ENCODE data around the gene GOLGA3.
"Not testable (repeated sequence)": the region's sequence is repeated elsewhere in the genome, so short reads cannot be mapped to it uniquely, and the experiment has no call there.

The GOLGA3 gene, protein sequence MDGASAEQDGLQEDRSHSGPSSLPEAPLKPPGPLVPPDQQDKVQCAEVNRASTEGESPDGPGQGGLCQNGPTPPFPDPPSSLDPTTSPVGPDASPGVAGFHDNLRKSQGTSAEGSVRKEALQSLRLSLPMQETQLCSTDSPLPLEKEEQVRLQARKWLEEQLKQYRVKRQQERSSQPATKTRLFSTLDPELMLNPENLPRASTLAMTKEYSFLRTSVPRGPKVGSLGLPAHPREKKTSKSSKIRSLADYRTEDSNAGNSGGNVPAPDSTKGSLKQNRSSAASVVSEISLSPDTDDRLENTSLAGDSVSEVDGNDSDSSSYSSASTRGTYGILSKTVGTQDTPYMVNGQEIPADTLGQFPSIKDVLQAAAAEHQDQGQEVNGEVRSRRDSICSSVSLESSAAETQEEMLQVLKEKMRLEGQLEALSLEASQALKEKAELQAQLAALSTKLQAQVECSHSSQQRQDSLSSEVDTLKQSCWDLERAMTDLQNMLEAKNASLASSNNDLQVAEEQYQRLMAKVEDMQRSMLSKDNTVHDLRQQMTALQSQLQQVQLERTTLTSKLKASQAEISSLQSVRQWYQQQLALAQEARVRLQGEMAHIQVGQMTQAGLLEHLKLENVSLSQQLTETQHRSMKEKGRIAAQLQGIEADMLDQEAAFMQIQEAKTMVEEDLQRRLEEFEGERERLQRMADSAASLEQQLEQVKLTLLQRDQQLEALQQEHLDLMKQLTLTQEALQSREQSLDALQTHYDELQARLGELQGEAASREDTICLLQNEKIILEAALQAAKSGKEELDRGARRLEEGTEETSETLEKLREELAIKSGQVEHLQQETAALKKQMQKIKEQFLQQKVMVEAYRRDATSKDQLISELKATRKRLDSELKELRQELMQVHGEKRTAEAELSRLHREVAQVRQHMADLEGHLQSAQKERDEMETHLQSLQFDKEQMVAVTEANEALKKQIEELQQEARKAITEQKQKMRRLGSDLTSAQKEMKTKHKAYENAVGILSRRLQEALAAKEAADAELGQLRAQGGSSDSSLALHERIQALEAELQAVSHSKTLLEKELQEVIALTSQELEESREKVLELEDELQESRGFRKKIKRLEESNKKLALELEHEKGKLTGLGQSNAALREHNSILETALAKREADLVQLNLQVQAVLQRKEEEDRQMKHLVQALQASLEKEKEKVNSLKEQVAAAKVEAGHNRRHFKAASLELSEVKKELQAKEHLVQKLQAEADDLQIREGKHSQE (N-terminal part only)

DNA sequence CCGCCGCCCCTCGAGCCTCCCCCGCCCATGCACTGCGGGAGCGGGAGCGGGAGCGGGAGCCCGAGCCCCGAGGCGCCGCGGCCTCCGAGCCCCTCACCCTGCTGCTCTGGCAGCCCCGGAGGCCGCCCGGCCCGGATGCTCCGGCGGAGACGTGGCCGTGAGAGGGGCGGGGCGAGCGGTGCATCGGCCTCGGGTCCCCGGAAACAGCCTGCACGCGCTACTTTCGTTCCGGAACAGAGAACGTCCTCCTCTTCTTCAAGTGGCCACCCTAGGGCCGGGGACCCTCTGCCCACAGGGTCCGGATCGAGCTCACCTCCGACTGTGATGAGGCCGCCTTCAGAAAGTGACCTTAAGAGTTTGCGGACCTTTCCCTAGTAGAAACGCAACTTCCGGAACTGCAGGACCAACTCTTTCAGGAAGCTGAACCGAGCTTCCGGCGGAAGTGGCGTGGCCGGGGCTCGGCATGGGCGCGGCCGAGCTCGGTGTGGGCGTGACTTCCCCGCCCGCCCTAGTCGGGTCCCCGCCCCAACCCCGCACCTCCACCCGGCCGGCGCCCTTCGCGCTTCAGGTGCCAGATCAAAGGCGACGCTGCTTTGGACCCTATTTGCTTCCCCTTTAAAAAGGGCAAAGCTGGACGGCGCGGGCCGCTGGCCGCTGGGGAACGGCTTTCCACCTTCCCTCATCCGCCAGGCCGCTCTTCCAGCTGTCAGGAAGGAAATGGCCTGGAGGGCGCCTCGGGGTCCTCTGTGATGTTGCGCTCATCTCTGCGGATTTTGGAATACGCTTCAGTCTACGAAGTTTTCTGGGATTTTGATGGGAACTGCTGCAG, at the start of gene GOLGA3:
Gene GOLGA3, minus strand, starts transcription at position 164 of the 829 bp plus-strand sequence. CDS start 6,741 bp downstream, outside the sequence.
- DNase-seq (ENCODE audit: low read depth in 4 of 4, low spot score in 1 of 4) = peak; percentile 89 to 94 (median 93)

DNA sequence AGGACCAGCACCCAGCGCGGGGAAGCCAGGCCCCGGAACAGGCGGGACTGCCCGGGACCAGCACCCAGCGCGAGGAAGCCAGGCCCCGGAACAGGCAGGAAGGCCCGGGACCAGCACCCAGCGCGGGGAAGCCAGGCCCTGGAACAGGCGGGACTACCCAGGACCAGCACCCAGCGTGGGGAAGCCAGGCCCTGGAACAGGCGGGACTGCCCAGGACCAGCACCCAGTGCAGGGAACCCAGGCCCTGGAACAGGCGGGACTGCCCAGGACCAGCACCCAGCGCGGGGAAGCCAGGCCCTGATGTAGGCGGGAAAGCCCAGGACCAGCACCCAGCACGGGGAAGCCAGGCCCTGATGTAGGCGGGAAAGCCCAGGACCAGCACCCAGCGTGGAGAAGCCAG, 46.0 kb upstream of the GOLGA3 start:
- DNase-seq (ENCODE audit: low read depth in 4 of 4, low spot score in 1 of 4) = not testable (repeated sequence)

DNA sequence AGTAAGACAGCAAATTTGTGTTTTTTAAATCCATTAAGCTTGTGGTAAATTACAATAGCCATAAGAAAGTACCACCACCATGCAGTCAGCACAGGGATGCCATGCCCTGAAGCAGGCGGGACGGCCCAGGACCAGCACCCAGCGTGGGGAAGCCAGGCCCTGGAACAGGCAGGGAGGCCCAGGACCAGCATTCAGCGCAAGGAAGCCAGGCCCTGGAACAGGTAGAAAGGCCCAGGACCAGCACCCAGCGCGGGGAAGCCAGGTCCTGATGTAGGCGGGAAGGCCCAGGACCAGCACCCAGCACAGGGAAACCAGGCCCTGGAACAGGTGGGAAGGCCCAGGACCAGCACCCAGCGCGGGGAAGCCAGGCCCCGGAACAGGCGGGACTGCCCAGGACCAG, 45.5 kb upstream of the GOLGA3 start:
- no peak for DNase-seq (ENCODE audit: low read depth in 4 of 4, low spot score in 1 of 4)

DNA sequence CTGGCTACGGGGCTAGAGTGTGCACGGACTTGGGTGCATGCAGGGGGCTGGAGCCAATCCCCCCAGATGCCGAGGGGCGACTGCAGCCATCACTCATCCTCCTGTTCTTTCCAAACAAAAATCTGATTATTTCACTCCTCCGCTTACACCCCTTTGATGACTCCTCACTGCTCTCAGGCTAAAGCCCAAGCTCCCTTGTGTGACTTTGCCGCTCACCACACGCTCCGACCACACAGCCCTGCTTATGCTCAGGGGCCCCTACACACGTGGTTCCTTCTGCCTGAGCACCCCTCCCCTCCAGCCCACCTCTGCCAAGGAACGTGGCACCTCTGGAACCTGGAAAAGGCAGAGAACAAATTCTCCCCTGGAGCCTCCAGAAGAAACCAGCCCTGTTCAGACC, 45.1 kb upstream of the GOLGA3 start:
- no peak for DNase-seq (ENCODE audit: low read depth in 4 of 4, low spot score in 1 of 4)

DNA sequence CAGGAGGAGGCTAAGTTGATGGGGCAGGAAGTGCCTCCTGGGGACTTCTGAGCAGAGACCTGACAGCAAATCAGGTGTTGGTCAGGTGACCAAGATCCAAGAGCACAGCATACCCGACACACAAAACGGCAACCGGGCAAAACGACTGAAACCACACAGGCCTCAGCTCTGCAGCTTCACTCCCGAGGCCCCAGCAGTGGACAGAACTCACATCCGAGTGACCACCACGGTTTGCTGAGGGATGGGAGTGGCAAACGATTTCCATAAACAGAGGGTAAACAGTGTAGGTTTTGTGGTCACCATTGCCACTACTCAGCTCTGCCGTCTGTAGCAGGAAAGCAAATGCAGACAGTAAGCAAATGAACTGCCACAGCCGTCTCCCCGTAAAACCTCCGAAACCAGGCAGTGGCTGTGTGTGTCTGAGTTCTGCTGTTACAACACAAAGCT, 44.3 kb upstream of the GOLGA3 start:
- DNase-seq (ENCODE audit: low read depth in 4 of 4, low spot score in 1 of 4) = no peak

DNA sequence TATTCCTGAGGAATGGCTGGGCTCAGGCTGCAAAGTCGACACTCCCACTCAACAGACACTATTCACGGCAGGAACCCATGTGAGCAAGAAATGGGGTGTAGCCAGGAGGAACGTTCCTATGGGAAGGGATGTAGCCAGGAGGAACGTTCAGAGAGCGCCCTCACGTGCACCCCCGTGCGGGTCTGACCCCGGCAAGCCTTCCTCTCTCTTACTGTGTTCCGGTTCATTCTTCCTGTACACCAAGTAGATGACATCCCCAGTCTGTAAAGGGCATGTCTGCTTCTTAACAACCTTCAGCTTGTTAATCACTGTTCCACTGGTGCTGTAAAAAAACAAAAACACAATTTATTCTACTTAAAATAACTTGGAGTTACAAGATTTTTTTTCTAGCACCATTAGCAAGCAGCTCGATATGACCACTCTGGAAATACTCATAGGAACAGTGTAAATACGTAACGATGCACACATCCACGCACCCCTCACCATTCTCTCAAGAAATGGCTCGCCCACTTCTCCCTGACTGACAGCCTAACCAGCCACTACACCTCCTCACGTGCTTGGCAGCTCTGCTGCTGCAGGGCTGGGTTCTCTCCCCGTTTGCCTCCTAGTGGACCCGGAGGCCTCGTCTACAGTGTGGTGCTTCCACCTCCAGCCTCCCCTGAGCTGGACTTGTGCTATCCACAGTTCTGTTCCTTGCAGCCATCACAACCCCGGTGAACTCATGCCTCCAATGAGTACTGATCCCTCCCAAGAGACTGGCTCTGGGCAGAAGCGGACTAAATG, 43.6 kb upstream of the GOLGA3 start:
- DNase-seq (ENCODE audit: low read depth in 4 of 4, low spot score in 1 of 4) = no peak

DNA sequence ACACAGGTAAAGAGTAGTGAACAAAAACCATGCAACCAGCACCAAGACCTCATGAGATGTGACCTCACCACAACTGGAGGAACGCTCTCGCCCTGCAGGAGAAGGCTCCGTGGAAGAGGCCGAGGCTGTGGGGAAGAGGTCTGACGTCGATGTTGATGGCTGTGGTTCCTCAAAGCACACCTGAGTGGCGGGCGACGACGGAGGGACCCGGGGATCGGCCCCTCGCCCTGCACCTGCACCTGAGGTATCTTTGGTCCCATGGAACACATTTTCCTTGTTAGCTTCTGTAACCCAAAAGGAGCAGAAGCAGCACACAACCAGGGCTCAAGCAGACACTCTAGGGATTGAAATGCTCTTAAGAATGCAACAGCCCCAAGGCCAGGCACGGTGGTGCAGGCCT, 40.9 kb upstream of the GOLGA3 start:
- no peak for DNase-seq (ENCODE audit: low read depth in 4 of 4, low spot score in 1 of 4)

DNA sequence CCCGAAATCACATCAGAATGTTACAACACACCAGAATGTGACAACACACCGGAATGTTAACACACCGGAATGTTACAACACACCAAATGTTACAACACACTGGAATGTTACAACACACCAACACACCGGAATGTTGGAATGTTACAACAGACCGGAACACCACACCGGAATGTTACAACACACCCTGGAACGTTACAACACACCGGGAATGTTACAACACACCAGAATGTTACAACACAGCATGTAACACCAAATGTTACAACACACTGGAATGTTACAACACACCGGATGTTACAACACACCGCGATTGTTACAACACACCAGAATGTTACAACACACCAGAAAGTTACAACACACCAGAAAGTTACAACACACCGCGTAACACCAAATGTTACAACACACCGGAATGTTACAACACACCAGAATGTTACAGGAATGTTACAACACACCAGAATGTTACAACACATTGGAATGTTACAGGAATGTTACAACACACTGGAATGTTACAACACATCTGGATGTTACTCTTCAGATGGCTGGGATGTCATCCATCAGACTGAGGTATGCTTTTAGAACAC, 37.7 kb upstream of the GOLGA3 start:
- no peak for DNase-seq (ENCODE audit: low read depth in 4 of 4, low spot score in 1 of 4)

DNA sequence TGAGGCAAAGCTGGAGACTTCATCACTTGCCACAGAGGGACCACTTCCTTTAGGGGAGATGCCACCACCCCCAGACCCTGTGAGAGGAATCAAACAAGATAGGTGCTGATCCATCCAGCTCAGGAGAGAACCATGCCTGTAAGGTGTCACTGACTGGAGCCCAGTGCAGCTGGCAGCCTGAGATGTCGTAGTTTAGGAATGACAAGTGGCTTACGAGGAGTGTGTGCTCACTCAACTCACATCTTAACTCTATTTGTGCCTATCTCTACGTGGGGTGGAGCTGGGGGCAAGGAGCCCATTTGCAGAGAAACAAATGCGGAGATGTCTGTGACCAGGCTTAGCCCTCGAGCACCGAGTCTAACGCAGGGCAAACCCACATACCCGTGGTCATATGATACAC, 32.9 kb upstream of the GOLGA3 start:
- DNase-seq (ENCODE audit: low read depth in 4 of 4, low spot score in 1 of 4) = no peak

DNA sequence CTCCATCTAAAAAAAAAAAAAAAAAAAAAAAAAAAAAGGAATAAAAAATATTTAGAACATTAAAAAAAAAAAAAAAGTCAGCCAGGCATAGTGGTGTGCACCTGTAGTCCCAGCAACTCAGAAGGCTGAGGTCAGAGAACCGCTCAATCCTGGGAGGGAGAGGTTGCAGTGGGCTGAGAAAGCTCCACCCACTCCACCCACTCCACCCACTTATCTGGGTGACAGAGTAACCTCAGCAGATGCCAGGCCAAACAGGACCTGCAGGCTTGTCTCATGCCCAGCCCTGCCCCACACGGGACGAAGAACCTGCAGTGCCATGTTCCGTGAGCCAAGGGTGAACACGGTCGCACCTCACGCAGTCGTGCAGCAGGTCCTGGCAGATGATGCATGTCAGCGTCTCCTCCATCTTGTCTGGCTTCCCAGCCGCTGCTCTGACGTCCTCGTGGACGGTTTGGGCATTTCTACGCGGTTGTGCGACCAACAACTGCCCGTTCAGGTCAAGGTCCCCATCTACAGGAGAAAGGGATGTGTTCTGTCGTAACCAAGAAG, 30.1 kb upstream of the GOLGA3 start:
- no peak for DNase-seq (ENCODE audit: low read depth in 4 of 4, low spot score in 1 of 4)

DNA sequence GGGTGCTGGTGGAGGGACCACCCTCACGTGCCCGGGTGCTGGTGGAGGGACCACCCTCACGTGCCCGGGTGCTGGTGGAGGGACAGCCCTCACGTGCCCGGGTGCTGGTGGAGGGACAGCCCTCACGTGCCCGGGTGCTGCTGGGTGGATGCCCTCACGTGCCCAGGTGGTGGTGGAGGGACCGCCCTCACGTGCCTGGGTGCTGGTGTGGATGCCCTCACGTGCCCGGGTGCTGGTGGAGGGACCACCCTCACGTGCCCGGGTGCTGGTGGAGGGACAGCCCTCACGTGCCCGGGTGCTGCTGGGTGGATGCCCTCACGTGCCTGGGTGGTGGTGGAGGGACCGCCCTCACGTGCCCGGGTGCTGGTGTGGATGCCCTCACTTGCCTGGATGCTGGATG, 28.4 kb upstream of the GOLGA3 start:
- not testable (repeated sequence) for DNase-seq (ENCODE audit: low read depth in 4 of 4, low spot score in 1 of 4)

DNA sequence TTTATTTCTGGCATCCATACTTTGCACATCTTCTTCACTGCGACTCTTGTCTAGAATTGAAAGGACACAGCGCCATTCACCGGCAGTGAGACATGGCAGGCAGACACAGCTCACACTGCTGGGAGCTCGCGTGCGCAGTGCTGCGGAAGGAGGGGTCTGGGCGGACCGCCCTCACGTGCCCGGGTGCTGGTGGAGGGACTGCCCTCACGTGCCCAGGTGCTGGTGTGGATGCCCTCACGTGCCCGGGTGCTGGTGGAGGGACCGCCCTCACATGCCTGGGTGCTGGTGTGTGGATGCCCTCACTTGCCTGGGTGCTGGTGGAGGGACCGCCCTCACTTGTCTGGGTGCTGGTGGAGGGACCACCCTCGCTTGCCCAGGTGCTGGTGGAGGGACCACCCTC, 27.9 kb upstream of the GOLGA3 start:
- DNase-seq (ENCODE audit: low read depth in 4 of 4, low spot score in 1 of 4) = no peak

DNA sequence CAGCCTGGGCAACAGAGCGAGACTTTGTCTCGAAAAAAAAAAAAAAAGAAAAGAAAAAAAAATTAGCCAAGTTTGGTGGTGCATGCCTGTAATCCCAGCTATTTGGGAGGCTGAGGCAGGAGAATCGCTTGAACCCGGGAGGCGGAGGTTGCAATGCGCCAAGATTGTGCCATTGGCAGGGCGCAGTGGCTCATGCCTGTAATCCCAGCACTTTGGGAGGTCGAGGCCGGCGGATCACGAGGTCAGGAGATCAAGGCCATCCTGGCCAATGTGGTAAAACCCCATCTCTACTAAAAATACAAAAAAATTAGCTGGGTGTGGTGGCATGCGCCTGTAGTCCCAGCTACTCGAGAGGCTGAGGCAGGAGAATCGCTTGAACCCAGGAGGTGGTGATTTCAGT, 26.5 kb upstream of the GOLGA3 start:
- DNase-seq (ENCODE audit: low read depth in 4 of 4, low spot score in 1 of 4) = not testable (repeated sequence)

DNA sequence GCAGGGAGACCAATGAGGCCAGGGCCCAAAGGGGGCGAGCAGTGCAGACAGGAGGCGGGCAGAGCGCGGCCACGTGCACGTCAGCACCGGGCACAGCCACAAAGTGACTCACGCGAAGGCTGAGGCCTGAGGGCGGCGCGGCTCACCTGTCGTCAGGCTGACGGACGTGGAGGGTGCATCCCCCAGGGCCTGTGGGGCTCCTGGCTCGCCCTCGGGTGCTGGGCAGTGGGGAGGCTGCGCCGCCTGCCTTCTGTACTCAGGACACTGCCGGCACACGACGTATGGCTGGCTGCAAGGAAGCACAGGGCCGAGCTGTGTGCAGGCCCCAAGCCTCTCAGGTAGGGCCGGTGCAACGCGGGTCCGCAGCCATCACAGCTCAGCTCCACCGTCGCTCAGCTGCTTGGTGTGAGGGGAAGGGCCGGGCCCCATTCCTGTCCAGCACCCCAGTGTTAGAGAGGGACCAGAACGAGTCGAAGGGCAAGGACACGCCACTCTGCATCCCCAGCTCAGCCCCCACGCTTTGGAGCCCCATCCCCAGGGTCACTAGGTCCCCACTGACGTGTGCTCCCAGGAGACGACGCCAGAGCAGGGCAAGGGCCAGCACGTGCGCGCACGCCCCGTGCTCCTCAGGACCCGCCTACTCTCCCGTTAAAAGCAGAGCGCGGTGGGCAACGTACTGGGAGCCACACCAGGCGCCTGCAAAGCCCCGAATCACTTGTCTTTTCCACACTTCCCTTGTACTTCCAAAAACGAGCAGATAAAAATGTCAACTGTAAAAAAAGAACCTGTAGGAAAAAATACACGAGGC, 24.8 kb upstream of the GOLGA3 start:
- no peak for DNase-seq (ENCODE audit: low read depth in 4 of 4, low spot score in 1 of 4)

DNA sequence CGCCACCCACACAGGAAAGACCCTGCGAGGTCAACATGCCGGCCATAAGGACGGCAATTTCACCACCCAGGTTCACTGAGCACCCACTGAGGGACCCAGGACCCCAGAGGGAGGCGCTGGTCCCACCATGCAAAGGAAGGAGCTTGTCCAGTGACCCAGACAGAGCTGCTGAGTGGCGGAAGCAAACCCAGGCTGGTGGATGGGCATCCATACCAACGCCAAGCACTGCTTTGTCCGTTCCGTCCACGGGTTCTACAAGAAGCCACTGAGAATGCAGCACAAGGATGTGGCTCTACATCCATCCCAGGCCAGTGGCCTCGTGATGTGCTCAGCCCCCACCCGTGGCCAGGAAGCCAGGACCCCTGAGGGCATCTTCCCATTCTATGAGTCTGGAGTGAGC, 23.8 kb upstream of the GOLGA3 start:
- no peak for DNase-seq (ENCODE audit: low read depth in 4 of 4, low spot score in 1 of 4)

DNA sequence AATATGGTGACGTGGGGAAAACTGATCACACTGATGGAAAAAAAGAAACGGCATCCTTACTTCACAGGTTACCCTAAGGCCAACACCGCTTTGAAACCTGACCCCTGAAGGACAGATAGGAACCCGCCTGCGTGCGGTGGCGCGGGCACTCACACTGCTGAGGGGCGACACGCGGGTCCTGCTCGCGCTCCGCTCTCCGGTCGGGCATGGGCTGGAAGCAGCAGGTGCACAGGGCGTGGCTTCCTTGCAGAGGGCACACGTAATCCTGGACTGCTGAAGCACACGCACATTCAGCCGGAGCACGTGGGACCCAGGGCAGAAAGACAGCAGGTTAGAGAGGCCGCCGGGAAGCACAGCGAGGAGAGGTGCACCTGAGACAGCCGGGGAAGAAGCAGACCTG, 22.8 kb upstream of the GOLGA3 start:
- DNase-seq (ENCODE audit: low read depth in 4 of 4, low spot score in 1 of 4) = no peak

DNA sequence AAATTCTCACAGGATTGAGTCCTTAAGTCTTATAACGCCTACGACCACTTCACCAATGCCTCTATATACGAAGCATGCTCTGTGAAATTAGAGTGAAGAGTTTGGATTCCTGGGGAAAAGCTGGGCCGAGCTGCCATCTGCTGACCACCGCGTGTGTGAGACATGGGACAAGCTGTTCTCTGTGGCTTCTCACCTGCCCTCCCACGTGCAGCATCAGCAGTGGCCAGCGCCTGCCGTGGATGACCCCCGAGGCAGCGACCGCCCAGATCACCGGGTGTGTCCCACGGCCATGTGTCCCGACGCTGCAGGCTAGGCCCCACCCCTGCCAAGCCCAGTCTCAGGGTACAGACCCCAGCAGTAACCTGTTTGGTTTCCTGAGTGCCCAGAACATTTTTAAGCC, 21.6 kb upstream of the GOLGA3 start:
- DNase-seq (ENCODE audit: low read depth in 4 of 4, low spot score in 1 of 4) = no peak

DNA sequence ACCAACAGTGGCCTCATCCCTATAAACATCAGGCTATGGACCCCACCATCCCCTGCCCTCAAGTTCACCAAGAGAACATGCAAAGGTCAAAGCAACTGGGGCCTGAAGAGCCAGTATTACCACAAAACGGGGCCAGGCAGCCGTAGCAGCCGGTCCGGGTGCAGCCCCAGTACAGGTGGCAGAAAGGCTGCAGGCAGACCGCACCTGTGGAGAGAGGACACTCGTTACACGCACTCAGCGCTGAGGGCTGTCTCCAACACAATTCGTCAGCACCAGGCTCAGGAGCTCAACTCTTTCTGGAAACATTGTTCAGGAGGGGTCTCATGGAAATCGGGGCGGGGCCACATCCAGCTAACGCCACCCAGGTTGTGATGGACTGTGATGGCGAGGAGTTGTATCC, 19.9 kb upstream of the GOLGA3 start:
- no peak for DNase-seq (ENCODE audit: low read depth in 4 of 4, low spot score in 1 of 4)
